DLD1 (cell line): ENCODE data around the gene SACS.

Experiments used
- in situ Hi-C: cut with HindIII; loops from 2 replicates; pipeline ENCODE4 v1.10.0; 2017; ENCODE audit warnings: low sequenced_read_pairs

SACS gene

GRCh38 chr13:23372264-23372906, 61.1 kb downstream of the SACS start:
- in situ Hi-C loops: no loop called here

DNA sequence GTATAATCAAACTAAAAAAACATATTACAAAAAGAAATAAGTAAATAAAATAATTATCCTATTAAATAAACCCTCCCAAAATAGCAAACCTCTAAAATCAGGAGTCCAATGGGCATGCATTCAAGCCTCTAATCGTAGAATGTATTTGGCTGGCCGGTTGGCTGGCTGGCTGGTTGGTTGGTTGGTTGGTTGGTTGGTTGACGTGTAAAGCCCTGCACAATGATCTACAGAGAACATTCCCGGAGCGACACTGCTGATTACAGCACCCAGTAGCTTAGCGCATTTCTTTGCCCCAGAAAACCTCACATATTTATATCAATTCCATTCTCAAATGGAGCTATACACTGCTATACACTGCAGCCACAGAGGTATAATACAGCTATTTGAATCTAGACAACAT, 65.6 kb downstream of the SACS start:
- in situ Hi-C loops: no loop called here

DNA sequence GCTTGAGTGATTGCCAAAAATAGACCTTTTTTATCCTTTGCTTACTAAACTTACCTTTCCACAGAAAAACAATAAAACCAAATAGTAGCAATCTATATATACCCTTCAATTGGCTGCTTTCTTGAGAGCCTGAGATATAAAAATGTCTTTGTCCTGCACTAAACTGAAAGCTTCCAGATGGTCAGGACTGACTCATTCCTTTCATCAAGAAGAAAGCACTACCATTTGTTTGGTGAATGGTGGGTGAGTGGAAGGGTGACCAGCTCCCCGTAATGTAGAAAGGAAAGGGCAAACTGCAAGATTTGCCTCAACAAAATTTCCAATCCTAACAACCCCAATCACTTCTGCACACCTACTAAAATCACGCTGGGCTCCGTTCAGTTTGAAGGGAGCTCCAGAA, 67.8 kb downstream of the SACS start:
- in situ Hi-C loops: no loop called here

- in situ Hi-C loops: no loop called here
These were observed 73.6 kb downstream of the SACS start for GRCh38 chr13:23359882-23360281.

- in situ Hi-C loops: no loop called here
These were observed 76.2 kb downstream of the SACS start for GRCh38 chr13:23357349-23357748.

- in situ Hi-C loops: no loop called here
These were observed 77.1 kb downstream of the SACS start for GRCh38 chr13:23356368-23356767.

GRCh38 chr13:23354520-23354919, 79.0 kb downstream of the SACS start:
- in situ Hi-C loops: no loop called here

DNA sequence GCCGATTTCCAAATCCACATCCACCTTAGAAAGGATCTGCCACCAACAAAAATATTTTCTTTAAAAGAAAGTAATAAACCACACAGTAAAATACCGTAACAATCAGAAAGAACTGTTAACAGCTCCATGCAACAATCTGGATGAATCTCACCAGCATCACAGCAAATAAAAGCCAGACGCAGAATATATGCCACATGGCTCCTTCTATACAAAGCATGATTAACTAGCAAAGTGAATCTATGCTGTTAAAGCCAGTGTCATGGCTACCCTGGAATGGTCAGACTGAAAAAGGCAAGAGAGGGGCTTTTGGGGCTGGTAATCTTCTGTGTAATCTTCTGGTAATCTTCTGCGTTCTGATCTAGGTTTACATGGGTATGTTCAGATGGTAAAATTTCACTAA, 81.3 kb downstream of the SACS start:
- in situ Hi-C loops: no loop called here

DNA sequence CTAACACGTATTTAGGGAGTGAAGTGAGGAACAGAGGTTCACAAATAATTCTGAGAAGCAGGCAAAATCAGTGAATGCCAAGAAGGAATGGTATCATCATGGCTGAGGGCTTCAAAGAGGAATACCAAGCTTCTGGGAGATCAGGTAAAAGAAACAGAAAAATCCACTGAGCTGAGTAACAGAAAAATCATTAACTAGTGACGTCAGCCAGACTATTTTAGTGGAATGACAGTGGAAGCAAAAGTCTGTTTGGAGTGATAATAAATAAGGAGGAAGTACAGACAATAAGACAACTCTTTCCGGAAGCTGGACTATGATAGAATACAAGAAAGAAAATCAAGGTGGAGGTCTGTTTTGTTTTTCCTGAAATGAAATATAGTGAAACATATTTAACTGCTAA, 83.5 kb downstream of the SACS start:
- in situ Hi-C loops: no loop called here

GRCh38 chr13:23349161-23349897, 84.2 kb downstream of the SACS start:
- in situ Hi-C loops: no loop called here

DNA sequence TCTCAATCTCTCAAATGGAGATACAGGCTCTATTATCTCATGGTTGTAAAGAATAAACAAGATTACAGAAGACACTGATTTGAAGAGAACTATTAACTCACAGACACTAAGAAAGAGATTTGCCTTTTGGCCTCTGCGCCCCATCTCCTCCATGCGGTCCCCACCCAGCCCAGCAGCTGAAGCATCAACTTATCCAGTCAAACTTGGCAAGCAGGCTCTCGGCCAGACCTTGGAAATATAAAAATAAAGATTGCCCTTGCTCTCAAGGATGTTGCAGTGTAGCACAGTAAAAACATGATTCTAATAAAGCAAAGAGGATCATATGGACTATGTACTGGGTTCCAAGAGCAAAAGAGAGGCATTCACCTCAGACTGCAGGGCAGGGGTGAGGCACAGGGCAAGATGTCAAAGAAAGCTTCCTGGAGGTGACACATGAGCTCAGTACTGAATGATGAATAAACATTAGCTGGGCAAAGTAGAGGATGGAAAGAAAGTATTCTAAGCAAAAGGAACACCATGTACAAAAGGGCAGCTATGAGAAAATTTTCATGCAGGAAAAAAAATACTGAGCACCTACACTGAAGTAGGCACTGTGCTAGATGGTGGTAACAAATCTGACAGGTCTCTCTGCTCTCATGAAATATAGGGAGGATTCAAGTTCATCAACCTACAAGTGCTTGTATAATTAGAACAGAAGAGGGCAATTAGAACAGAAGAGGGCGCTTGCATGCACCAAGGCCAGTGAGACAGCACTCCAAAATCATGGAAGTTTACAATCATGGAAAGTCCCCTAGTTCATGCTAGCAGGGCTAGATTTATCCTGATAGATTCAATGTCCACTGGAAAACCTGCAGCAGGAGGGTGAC, 85.0 kb downstream of the SACS start:
- in situ Hi-C loops: no loop called here

GRCh38 chr13:23347601-23348000, 85.9 kb downstream of the SACS start:
- in situ Hi-C loops: no loop called here

- in situ Hi-C loops: no loop called here
These were observed 88.4 kb downstream of the SACS start for GRCh38 chr13:23344931-23345595.

DNA sequence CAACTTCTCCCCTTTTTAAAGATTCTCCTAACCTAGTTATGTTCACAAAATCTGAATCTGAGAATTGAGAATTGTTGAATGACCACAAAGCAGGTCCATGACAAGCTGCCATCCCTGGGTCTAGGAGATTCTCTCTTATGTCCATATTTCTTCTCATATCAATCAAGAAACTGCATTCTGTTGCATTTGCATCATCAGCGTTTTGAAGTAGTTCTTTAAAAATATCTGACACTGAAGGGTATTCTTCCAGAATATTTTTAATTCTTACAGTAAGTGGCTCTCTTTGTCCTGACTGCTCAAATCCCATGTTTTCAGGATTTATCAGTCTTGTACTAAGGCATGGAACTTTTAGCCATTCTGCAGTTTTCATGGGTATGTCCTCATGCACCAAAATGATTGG, 94.3 kb downstream of the SACS start:
- in situ Hi-C loops: no loop called here

DNA sequence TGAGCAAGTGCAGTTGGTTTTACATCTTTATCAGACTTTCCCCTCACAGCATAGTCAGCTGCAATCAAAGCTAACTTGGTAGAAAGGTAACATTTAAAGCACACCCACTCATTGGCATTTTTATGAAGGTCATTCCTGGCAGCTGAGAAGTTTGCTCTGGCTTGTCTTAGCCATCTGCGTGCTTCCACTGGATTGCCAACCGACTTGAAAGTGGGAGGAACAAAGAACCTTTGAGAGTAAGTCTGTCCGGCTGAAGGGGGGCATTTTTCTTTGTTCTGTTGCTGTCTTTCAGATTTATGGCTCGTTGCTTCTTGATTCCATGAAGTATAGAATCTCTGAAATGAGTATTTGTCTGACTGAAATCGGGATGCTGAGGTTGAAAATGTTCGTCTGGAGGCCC, 103.1 kb downstream of the SACS start:
- in situ Hi-C loops: no loop called here

- in situ Hi-C loops: no loop called here
These were observed 108.3 kb downstream of the SACS start for GRCh38 chr13:23325191-23325590.

GRCh38 chr13:23323946-23324709, 109.4 kb downstream of the SACS start:
- in situ Hi-C loops: no loop called here

GRCh38 chr13:23322353-23323336, 110.9 kb downstream of the SACS start:
- in situ Hi-C loops: no loop called here

DNA sequence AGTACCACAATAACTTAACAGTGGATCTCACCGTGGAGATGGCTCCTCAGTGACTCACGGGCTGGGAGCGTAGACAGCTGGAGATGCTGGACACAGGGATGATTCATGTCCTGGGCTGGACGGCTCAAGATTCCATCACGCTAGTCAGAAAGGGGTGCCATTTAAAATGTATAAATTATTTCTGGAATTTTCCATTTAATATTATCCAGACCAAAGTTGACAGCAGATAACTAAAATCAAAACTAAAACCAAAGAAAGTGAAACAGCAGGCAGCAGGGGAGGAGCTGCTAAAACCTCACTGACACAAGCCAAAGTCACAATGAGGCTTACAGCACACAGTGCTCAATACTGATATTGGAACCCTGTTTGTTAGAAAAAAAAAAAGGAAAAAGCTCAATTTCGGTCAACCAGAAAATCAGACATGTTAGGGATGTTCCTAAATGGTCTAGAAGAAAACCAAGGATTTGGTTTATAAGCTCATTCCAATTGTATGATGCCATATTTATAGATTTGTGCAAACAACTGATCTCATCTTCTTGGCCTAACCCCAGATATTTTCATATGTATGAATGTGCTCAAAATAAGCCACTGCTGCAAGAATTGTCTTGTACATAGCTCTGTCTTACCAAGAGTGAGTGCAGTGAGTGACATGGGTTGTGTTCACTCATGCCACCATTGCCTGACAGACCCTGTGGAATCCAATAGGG, 111.8 kb downstream of the SACS start:
- in situ Hi-C loops: no loop called here
